ENCODE results near the gene IQSEC1.

Gene IQSEC1

GRCh38 chr3:13088028-13089006 lies 15.1 kb upstream of the IQSEC1 start:
- TF ChIP-seq SIN3A (IDR thresholded peaks at IDR 0.05; ENCODE audit: borderline replicate concordance, insufficient read depth, low read length), result no peak
- TF ChIP-seq POLR2AphosphoS5 (IDR thresholded peaks at IDR 0.05; ENCODE audit: low read depth, low read length), result no peak
- no peak for TF ChIP-seq REST (IDR thresholded peaks at IDR 0.05; ENCODE audit: insufficient read depth in 1 of 2, low read depth in 2 of 2, low read length in 2 of 2)
- TF ChIP-seq TAF1 (IDR thresholded peaks at IDR 0.05; ENCODE audit: borderline replicate concordance, insufficient read depth, low read length), result no peak
- TF ChIP-seq FOXP2 (optimal IDR thresholded peaks at IDR 0.05; ENCODE audit: borderline replicate concordance, extremely low read depth, extremely low read length, insufficient read depth), result no peak

GRCh38 chr3:13087320-13087990 lies 14.2 kb upstream of the IQSEC1 start:
- no peak for TF ChIP-seq POLR2AphosphoS5 (IDR thresholded peaks at IDR 0.05; ENCODE audit: low read depth, low read length)
- no peak for TF ChIP-seq TAF1 (IDR thresholded peaks at IDR 0.05; ENCODE audit: borderline replicate concordance, insufficient read depth, low read length)
- no peak for TF ChIP-seq REST (IDR thresholded peaks at IDR 0.05; ENCODE audit: insufficient read depth in 1 of 2, low read depth in 2 of 2, low read length in 2 of 2)
- TF ChIP-seq FOXP2 (optimal IDR thresholded peaks at IDR 0.05; ENCODE audit: borderline replicate concordance, extremely low read depth, extremely low read length, insufficient read depth), result no peak
- no peak for TF ChIP-seq SIN3A (IDR thresholded peaks at IDR 0.05; ENCODE audit: borderline replicate concordance, insufficient read depth, low read length)

- no peak for TF ChIP-seq TAF1 (IDR thresholded peaks at IDR 0.05; ENCODE audit: borderline replicate concordance, insufficient read depth, low read length)
- TF ChIP-seq POLR2AphosphoS5 (IDR thresholded peaks at IDR 0.05; ENCODE audit: low read depth, low read length), result no peak
- TF ChIP-seq FOXP2 (optimal IDR thresholded peaks at IDR 0.05; ENCODE audit: borderline replicate concordance, extremely low read depth, extremely low read length, insufficient read depth), result no peak
- TF ChIP-seq SIN3A (IDR thresholded peaks at IDR 0.05; ENCODE audit: borderline replicate concordance, insufficient read depth, low read length), result no peak
- no peak for TF ChIP-seq REST (IDR thresholded peaks at IDR 0.05; ENCODE audit: insufficient read depth in 1 of 2, low read depth in 2 of 2, low read length in 2 of 2)
Measured at GRCh38 chr3:13086531-13086981, 13.3 kb upstream of the IQSEC1 start.

- TF ChIP-seq TAF1 (IDR thresholded peaks at IDR 0.05; ENCODE audit: borderline replicate concordance, insufficient read depth, low read length), result no peak
- no peak for TF ChIP-seq REST (IDR thresholded peaks at IDR 0.05; ENCODE audit: insufficient read depth in 1 of 2, low read depth in 2 of 2, low read length in 2 of 2)
- no peak for TF ChIP-seq POLR2AphosphoS5 (IDR thresholded peaks at IDR 0.05; ENCODE audit: low read depth, low read length)
- TF ChIP-seq SIN3A (IDR thresholded peaks at IDR 0.05; ENCODE audit: borderline replicate concordance, insufficient read depth, low read length), result no peak
Measured at GRCh38 chr3:13085846-13086179, 12.6 kb upstream of the IQSEC1 start.
